Measurements from ENCODE around the gene PTPRO.

DNA sequence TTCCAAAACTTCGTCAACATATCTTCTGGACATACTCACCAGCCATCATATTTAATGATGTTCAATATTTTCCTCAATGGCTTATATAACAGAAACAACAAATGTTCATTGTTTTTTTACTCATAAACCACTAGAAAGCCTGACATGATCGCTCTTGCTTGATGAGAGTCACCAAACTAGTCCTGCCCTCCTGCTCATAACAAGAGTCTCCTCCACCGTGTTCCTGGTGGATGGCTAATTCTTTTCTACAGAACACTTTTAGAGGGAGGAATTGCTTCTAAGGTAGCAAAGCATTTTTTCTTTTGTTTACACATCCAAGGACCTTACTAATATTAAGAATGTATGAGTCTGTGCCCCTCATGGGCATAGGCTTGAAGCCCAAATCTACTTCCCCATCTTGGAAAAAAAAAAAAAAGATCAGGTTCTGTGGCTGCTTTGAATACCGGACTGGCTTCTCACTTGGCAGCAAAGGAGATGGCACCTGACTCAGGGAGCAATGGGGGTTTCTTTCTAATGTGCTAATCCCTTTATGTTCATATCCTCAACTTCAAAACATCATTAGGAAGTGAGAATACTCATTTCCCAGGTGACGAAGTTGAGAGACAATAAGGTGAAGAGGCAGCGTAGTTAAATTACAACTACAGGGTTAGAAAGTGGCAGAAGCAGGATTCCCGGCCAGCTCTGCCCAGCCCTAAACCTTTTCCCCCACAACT is 278.1 kb downstream of the PTPRO start:
- TF ChIP-seq, protein P1, sequence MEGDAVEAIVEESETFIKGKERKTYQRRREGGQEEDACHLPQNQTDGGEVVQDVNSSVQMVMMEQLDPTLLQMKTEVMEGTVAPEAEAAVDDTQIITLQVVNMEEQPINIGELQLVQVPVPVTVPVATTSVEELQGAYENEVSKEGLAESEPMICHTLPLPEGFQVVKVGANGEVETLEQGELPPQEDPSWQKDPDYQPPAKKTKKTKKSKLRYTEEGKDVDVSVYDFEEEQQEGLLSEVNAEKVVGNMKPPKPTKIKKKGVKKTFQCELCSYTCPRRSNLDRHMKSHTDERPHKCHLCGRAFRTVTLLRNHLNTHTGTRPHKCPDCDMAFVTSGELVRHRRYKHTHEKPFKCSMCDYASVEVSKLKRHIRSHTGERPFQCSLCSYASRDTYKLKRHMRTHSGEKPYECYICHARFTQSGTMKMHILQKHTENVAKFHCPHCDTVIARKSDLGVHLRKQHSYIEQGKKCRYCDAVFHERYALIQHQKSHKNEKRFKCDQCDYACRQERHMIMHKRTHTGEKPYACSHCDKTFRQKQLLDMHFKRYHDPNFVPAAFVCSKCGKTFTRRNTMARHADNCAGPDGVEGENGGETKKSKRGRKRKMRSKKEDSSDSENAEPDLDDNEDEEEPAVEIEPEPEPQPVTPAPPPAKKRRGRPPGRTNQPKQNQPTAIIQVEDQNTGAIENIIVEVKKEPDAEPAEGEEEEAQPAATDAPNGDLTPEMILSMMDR (IDR thresholded peaks at IDR 0.05): no peak
- TF ChIP-seq POLR2A (IDR thresholded peaks at IDR 0.05): no peak
